ENCODE results near the gene CCL5. TPM values are rescaled to one million over a fixed set of nuclear protein-coding genes. Genes with fewer than 3 reads are reported as not detected.

The CCL5 gene
- total RNA-seq, 2 experiments from 2014 or later, result 156 to 158 TPM

DNA sequence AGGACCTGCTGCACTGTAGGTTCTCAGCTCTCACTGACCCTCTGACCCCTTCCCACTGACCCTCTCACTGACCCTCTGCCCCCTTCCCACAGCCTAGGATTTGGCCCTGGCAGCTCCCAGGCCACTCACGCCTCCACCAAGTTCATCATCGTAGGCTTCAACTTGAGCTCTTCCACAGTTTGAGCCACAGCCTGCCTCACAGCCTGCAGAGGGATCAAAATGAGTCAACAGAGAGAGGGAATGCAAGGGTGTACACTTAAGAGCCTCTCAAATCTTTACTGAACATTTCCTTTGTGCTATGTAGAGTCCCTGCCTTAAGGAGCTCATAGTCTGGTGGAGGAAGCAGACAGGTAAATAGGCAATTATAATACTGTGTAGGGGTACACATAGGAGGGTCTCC is 23.6 kb downstream of the CCL5 start:
- Mint-ChIP-seq H3K27ac (peak overlapping the region; percentile 12), H3K36me3 (ENCODE audit: low read depth) (peaks cover 12% of the 10 kb centered on the region), H3K4me3 (no peak overlapping the region), H3K9me3 (no peaks in the 10 kb centered on the region), H3K27me3 (no peaks in the 10 kb centered on the region), H3K4me1 (ENCODE audit: low read depth) (peaks cover 10% of the 10 kb centered on the region)
- ChIA-PET CTCF (interaction anchor here (0.7 to 1.3 kb wide), 5 partner anchors 9 to 292 kb away, joined by 3 to 4 read pairs (median 3); no protein-coding TSS in a partner anchor), POLR2A (interaction anchor here (0.7 to 1.2 kb wide), 4 partner anchors 9 to 47 kb away, joined by 3 to 5 read pairs (median 3); no protein-coding TSS in a partner anchor)
- TF ChIP-seq, protein P1, sequence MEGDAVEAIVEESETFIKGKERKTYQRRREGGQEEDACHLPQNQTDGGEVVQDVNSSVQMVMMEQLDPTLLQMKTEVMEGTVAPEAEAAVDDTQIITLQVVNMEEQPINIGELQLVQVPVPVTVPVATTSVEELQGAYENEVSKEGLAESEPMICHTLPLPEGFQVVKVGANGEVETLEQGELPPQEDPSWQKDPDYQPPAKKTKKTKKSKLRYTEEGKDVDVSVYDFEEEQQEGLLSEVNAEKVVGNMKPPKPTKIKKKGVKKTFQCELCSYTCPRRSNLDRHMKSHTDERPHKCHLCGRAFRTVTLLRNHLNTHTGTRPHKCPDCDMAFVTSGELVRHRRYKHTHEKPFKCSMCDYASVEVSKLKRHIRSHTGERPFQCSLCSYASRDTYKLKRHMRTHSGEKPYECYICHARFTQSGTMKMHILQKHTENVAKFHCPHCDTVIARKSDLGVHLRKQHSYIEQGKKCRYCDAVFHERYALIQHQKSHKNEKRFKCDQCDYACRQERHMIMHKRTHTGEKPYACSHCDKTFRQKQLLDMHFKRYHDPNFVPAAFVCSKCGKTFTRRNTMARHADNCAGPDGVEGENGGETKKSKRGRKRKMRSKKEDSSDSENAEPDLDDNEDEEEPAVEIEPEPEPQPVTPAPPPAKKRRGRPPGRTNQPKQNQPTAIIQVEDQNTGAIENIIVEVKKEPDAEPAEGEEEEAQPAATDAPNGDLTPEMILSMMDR (IDR thresholded peaks at IDR 0.05), result no peak
- ATAC-seq (no peak), DNase-seq (no peak)
- intact Hi-C loops (cut with micrococcal nuclease), result no loop called here

DNA sequence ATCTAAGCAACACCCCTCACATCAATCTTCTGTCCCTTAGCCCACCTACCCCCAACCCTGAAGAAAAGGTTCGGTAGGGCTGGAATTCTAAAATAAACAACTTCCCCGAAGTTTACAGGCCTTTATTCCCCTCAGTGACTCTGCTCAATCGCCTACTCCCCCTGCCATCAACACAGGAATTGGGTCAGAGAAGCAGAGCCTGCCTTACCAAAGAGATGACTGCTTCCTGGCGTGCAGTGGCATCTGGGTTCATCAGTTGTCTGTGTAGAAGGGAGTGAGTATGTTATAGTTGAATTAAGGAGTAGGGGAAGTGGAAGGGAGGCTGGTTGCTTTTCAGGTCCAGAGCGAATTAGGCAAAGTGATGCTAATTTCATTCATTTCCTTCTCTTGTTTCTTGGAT is 24.2 kb downstream of the CCL5 start:
- intact Hi-C loops (cut with micrococcal nuclease), result no loop called here
- H3K27ac Mint-ChIP-seq, result no peak overlapping the region

DNA sequence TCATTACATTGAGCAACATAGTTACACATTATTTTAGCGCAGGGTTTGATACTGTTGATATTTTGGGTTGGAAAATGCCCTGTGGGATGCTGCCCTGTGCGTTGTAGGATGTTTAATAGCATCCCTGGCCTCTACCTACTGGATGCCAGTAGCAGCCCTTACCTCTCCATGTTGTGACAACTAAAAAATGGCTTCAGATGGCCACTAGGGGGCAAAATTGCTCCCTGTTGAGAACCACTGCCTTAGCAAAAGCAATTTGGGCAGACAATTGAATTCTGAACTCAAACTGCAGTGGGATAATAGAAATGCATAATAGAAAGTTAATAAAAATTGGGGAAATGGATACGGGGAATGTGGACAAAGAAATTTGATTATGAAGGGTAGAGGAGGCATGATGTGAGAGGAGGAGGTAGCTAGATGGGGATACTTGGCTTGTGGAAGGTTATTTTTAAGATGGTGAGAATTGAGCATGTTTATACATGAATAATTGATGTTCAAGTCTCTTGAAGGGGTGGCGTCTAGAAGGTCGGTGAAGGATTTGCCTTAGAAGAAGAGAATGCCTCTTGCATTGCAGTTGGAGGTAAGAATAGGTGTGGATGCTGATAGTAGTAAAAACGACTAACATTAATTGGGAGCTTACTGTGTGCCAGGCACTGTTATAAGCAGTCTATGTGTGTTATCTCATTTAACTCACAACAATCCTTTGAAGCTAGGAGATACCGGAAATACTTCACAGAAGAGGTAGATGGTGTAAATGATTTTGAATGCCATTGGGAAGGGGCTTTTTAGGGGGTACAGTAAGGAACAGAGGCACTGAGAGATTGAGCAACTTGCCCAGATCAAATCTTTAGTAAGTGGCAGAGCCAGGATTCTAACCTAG is 30.5 kb downstream of the CCL5 start:
- Mint-ChIP-seq H3K4me3 (no peak overlapping the region), H3K9me3 (no peaks in the 10 kb centered on the region), H3K36me3 (ENCODE audit: low read depth) (peaks cover 44% of the 10 kb centered on the region), H3K4me1 (ENCODE audit: low read depth) (peaks cover 12% of the 10 kb centered on the region), H3K27ac (peak overlapping the region; percentile 40), H3K27me3 (no peaks in the 10 kb centered on the region)
- intact Hi-C loops (cut with micrococcal nuclease), result no loop called here
- CTCF ChIA-PET, result interaction anchor here (0.6 to 4.5 kb wide), 43 partner anchors 8 to 611 kb away, joined by 3 to 23 read pairs (median 5); partner anchors contain the start of genes CCL16, LYZL6 and RDM1
- TF ChIP-seq, protein P1 (IDR thresholded peaks at IDR 0.05), result peak; percentile 88
- POLR2A ChIA-PET, result interaction anchor here (0.7 to 1.2 kb wide), 5 partner anchors 10 to 62 kb away, joined by 3 read pairs; no protein-coding TSS in a partner anchor
- DNase-seq, result peak; percentile 73
- peak; percentile 85 for ATAC-seq

More for the DNA sequence above, 24.2 kb downstream of the CCL5 start:
- Mint-ChIP-seq H3K4me3 (no peak overlapping the region), H3K36me3 (ENCODE audit: low read depth) (peaks cover 16% of the 10 kb centered on the region), H3K4me1 (ENCODE audit: low read depth) (peaks cover 10% of the 10 kb centered on the region), H3K27me3 (no peaks in the 10 kb centered on the region), H3K9me3 (no peaks in the 10 kb centered on the region)
- ChIA-PET POLR2A (interaction anchor here (1.1 kb wide), 1 partner anchor 46 kb away, joined by 3 read pairs; no protein-coding TSS in a partner anchor), CTCF (interaction anchor here (0.7 to 1.0 kb wide), 4 partner anchors 8 to 293 kb away, joined by 3 to 4 read pairs (median 4); no protein-coding TSS in a partner anchor)
- DNase-seq (no peak), ATAC-seq (no peak)
- TF ChIP-seq, protein P1 (IDR thresholded peaks at IDR 0.05), result no peak

DNA sequence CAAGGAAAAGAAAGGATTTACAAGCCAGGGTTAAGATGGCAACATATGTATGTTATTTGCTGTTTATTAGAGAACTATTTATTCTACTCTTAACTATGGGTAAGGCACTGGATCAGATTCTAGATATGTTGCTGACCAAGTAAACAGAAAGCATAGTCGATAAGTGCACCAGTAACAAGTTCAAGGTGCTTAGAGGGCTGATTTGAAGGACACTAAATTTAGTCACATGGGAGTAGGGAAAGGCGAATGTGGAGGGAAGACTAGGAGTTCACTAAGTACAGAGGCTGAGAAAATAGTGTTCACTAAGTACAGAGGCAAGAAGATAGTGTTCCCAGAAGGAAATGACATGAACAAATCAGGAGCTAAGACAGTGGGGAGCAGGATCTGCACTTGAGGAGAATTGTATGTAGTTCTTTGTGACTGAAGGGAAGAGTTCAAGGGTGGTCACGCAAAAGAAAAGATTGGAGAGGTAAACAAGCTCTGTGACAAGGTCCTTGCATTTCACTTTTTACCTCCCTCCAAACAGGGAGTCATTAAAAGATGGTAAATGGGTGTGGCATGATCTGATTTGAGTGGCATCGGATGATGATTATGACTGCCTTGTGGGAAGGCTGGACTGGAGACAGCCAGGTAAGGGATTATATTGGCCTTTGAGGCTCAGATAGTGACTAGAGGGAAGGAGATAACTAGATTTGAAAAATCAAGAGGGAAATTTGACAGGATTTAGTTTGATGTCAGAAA is 32.4 kb downstream of the CCL5 start:
- TF ChIP-seq, protein P1 (IDR thresholded peaks at IDR 0.05), result no peak
- DNase-seq (no peak), ATAC-seq (no peak)
- Mint-ChIP-seq H3K27me3 (no peaks in the 10 kb centered on the region), H3K27ac (peak overlapping the region; percentile 13), H3K4me1 (ENCODE audit: low read depth) (peaks cover 14% of the 10 kb centered on the region), H3K36me3 (ENCODE audit: low read depth) (peaks cover 57% of the 10 kb centered on the region), H3K4me3 (no peak overlapping the region), H3K9me3 (no peaks in the 10 kb centered on the region)
- intact Hi-C loops (cut with micrococcal nuclease), result no loop called here
- CTCF ChIA-PET, result interaction anchor here (1.0 to 4.5 kb wide), 23 partner anchors 9 to 225 kb away, joined by 3 to 23 read pairs (median 5); partner anchors contain the start of genes RDM1 and TAF15
- POLR2A ChIA-PET, result interaction anchor here (0.6 to 1.9 kb wide), 6 partner anchors 9 to 95 kb away, joined by 3 to 6 read pairs (median 4); no protein-coding TSS in a partner anchor

All from activated CD8-positive, alpha-beta T cell treated with anti-CD3 and anti-CD28 coated beads for 36 hours (primary cell).